BE2C (cell line): Measurements from ENCODE around the gene BMPR1A.

Source experiments
- DNase-seq: peaks from one replicate; pipeline ENCODE4 v3.0.0-alpha.2; 2020
- H3K27me3 ChIP-seq: fragments of 250-450 bp; sonication (Bioruptor Pico); 2 replicates; pipeline ENCODE4 v1.5.1; 2020; ENCODE audit warnings: mild to moderate bottlenecking
- H3K36me3 ChIP-seq: fragments of 250-450 bp; sonication (Bioruptor Pico); 2 replicates; pipeline ENCODE4 v1.5.1; 2020; ENCODE audit warnings: mild to moderate bottlenecking
- H3K4me1 ChIP-seq: fragments of 250-450 bp; sonication (Bioruptor Pico); 2 replicates; pipeline ENCODE4 v1.5.1; 2020
- H3K4me3 ChIP-seq: 2 replicates; pipeline ENCODE4 v1.5.1; 2011; ENCODE audit warnings: low read depth, low read length
- H3K9me3 ChIP-seq: fragments of 250-450 bp; sonication (Bioruptor Pico); 2 replicates; pipeline ENCODE4 v1.5.1; 2020
- TF ChIP-seq, protein P1 (sequence below): IDR thresholded peaks from 2 replicates; pipeline ENCODE4 v1.5.1; 2012; ENCODE audit warnings: mild to moderate bottlenecking, low read depth, low read length

The BMPR1A gene

DNA sequence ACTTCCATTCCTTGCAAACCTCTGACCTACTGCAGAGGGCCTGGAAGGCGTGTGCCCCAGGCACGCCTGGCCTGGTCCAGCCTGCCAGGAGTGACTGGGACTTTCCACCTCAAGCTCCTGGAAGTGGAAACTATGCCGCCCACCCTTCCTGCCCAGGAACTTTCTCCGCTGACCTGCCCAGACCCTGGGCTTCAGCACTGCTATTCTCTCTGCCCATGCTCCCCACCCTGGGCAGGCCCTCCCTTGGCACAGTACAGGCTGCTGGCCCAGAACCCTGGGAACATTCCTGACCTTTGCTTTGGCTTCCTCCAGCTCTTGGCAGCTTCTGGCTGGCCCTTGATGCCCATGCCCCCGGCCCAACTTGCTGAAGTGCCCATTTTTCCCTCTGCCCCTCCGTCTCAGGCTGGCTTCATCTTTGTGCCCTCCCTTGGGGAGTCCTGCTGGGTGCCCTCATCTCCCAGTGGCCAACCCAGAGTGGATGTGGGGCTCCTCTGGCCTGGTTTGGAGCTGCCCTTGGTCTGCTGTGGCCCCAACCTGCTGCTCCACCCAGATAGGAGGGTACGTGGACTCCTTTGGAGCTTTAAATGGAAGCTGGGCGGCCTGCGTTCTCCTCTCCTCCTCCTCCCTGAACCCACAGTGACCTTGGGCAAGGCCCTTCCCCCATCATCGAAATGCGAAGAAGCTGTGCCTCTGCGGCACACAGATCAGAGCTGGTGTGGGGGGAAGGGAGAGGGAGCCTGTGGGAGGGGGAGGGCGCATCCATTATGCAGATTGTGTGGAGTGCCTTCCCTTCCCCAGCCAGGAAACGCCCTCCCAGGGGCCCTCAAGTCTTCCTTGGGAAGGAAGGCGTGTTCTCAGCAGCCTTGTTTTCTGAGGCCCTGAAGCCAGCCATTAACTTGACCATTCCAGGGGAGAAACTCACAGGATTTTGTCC is 197.6 kb downstream of the BMPR1A start:
- Histone ChIP-seq H3K4me3 (no peak overlapping the region), H3K36me3 (no peaks in the 10 kb centered on the region), H3K9me3 (no peaks in the 10 kb centered on the region), H3K27me3 (no peaks in the 10 kb centered on the region), H3K4me1 (peaks cover 3% of the 10 kb centered on the region; the same call in 1 of the 2 replicates)
- DNase-seq, result no peak
- TF ChIP-seq, protein P1, sequence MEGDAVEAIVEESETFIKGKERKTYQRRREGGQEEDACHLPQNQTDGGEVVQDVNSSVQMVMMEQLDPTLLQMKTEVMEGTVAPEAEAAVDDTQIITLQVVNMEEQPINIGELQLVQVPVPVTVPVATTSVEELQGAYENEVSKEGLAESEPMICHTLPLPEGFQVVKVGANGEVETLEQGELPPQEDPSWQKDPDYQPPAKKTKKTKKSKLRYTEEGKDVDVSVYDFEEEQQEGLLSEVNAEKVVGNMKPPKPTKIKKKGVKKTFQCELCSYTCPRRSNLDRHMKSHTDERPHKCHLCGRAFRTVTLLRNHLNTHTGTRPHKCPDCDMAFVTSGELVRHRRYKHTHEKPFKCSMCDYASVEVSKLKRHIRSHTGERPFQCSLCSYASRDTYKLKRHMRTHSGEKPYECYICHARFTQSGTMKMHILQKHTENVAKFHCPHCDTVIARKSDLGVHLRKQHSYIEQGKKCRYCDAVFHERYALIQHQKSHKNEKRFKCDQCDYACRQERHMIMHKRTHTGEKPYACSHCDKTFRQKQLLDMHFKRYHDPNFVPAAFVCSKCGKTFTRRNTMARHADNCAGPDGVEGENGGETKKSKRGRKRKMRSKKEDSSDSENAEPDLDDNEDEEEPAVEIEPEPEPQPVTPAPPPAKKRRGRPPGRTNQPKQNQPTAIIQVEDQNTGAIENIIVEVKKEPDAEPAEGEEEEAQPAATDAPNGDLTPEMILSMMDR, result no peak

DNA sequence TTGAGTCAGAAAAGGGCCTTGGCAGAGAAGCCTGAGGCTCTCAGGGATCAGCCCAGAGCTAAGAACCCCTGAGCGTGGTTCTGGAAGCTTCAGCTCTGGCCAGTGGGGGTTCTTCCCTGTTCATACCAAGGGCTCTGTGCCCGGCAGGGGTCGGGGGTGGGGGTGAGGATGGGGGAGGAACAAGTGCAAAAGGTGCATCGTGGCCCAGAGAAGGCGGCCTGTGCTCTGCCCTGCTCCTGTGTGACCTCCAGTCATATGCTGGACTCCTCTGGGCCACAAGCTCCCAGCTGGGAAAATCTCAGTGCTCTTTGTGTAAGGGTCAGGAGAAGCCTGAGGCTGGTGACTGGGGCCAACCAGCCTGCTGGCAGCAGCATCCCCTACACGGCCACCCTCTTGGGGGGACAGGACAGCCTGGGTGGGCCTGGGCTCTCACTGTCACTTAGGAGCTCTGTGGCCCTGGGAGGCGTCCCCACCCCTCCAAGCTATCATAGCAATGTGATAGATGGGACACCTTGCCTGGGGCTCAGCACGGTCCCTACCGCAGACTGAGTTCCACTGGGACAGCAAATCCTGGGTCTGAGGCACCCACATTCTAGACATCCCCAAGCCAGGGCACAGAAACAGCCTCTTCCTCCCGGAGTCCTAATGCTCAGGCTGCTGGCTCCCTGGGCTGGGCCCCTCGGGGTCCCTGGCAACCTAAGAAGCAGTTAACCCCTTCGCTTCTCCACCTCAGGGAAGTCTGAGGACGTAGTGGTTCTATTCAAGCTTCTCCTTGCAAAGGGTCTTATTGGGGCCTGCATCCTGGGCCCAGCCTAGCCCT is 198.5 kb downstream of the BMPR1A start:
- H3K4me1 ChIP-seq, result peaks cover 3% of the 10 kb centered on the region; the same call in 1 of the 2 replicates
- no peaks in the 10 kb centered on the region for H3K9me3 ChIP-seq
- no peaks in the 10 kb centered on the region for H3K27me3 ChIP-seq
- TF ChIP-seq, protein P1, result no peak
- no peak overlapping the region for H3K4me3 ChIP-seq
- no peak for DNase-seq
- no peaks in the 10 kb centered on the region for H3K36me3 ChIP-seq

DNA sequence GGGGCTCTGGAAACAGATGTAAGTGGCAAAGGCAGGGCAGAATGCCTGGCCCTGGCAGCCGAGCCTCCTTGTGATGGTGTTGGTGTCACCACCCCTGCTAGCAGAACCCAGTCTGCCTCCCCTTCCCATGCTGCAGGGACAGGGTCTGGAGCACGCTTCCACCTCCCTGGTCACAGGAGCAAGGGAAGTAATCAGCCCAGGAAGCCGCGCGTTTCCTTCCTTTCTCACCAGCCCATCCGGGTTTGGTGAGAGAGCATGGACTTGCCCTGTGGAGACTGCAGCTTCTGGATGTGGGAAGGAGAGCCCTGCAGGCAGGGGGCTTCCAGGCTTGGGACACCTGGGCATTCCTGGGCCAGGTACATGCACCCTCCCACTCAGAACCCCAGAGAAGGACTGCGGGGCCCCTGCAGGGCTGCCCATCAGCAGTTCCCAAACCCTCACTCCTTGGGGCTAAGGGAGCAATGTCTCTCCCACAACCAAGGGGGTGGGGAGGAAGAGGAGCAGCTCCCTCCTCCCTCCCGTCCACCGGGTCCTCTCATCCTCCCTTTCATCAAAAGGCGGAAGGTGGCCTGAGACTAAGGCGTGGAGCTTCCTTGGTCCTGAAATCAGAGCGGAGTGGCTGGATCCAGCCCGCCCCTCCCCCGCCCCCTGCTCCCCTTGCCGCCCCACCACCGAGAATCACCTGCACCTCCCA is 199.2 kb downstream of the BMPR1A start:
- H3K9me3 ChIP-seq, result no peaks in the 10 kb centered on the region
- no peaks in the 10 kb centered on the region for H3K27me3 ChIP-seq
- peaks cover 3% of the 10 kb centered on the region; the same call in 1 of the 2 replicates for H3K4me1 ChIP-seq
- TF ChIP-seq, protein P1, result no peak
- H3K4me3 ChIP-seq, result no peak overlapping the region
- DNase-seq, result no peak
- H3K36me3 ChIP-seq, result no peaks in the 10 kb centered on the region

DNA sequence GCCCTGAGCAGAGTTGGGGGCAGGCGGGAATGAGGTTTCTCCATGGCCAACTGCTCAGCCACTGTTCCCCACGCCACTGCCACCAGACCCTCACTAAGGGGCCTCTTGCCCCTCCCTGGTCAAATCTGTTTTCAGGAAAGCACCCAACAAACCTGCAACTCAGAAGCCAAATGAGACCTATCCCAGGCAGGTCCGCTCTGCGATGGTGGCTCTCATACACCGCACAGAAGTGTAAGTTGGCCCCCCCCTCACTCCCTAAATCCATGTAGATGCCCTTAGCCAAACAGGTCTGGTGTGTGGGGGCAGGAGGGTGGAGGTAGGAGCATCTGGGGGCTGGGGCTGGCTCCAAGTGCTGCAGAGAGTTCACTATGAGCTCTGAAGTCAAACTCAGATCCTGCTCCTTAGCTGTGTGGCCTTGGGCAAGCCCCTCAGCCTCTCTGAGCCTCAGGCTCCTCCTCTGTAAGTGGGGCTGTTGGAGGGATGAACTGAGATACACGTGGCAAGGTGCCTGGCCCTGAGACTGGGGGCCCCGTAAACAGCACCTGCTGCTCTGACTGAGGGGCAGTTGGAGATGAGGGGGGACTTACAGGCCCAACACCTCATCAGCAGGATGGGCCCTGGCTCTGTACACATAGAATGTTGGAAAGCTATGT is 199.9 kb downstream of the BMPR1A start:
- H3K27me3 ChIP-seq, result no peaks in the 10 kb centered on the region
- no peaks in the 10 kb centered on the region for H3K36me3 ChIP-seq
- no peaks in the 10 kb centered on the region for H3K9me3 ChIP-seq
- H3K4me1 ChIP-seq, result peaks cover 3% of the 10 kb centered on the region; the same call in 1 of the 2 replicates
- DNase-seq, result no peak
- no peak overlapping the region for H3K4me3 ChIP-seq
- TF ChIP-seq, protein P1, result no peak

DNA sequence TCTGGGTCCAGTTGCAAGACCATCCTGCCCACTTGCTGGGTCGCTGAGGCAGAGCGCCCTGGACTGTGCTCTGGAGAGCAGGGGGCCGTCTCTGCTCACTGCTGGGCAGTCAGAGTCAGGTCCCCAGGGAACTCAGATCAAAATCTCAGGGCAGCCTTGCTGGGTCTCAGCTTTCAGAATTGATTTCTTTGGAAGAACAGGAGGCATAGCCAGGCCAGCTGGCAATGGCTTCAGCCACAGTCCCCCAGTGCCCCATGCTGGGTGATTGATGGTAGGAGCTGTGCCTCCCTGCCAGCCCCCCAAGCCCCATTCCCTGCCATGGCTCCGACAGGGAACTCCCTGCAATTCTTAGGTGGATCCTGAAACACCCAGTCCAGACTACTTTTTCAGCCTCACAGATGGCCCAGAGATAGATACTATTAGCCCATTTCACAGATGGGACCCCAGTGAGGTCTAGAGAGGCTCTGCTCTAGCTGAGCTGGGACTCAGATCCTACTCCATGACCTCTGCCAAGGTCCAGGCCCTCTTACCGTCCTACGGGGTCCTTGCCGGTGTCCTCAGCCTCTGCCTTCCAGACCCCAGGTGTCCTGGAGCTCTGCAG is 200.5 kb downstream of the BMPR1A start:
- no peaks in the 10 kb centered on the region for H3K9me3 ChIP-seq
- DNase-seq, result peak; percentile 40
- TF ChIP-seq, protein P1, result no peak
- H3K4me1 ChIP-seq, result peaks cover 3% of the 10 kb centered on the region; the same call in 1 of the 2 replicates
- no peak overlapping the region for H3K4me3 ChIP-seq
- H3K36me3 ChIP-seq, result no peaks in the 10 kb centered on the region
- H3K27me3 ChIP-seq, result no peaks in the 10 kb centered on the region
